Left hindlimb (tissue), 1 donor: ENCODE measurements around the gene CMPK1.
A peak's percentile ranks its signal among the peaks of the same experiment; 100 is the strongest.
"Not testable (repeated sequence)": the region's sequence is repeated elsewhere in the genome, so short reads cannot be mapped to it uniquely, and the experiment has no call there.

Experiments
- DNase-seq: peaks from one replicate; pipeline ENCODE4 v3.0.0-alpha.2; 2018

CMPK1 gene

DNA sequence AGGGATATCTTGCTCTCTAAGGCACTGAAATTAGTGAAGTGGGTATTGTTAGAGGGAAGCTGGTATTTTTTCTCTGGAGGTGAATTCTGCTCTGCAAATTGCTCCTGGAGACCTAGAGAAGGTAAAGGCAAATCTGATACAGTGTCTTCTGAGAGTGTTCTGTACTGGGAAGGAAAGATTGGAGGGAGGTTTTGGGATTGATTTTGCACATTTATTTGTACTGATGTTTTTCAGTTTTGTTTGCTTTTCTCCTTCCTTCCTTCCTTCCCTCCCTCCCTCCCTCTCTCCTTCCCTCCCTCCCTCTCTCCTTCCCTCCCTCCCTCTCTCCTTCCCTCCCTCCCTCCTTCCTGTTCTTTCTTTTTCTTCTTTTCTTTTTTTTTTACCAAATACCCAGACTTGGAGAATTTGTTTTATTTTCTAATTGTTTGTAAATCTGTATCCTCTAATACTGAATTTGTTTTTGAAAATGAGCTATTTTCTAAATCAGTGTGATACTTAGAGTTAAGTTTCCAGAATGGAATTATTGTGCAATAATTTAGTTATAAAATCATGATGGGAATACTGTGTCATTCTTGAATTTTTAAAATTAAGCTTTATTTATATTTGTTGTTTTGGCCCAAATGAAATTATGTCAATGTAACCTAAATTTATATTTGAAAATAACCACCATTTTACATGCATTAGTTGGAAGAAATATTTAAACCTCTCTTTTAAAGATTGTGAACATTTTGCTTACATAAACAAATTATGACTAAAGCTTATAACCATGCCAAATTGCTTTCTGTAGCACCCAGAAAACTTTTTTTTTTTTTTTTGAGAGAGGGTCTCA is 4.9 kb downstream of the CMPK1 start:
- no peak for DNase-seq

DNA sequence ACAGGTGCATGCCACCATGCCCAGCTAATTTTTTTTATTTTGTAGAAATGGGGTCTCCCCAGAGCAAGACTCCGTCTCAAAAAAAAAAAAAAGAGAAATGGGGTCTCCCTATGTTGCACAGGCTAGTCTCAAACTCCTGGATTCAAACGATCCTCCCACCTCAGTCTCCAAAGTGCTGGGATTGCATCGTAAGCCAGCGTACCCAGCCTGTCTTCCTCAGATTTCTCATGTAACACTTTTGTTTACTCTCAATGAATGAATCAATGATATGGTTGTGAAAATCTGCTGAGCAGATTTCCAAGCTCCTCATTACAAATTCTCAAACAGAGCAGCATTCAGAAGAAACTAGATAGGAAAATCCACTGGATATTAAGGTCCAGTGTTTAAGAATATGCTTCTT is 6.6 kb downstream of the CMPK1 start:
- DNase-seq, result no peak

DNA sequence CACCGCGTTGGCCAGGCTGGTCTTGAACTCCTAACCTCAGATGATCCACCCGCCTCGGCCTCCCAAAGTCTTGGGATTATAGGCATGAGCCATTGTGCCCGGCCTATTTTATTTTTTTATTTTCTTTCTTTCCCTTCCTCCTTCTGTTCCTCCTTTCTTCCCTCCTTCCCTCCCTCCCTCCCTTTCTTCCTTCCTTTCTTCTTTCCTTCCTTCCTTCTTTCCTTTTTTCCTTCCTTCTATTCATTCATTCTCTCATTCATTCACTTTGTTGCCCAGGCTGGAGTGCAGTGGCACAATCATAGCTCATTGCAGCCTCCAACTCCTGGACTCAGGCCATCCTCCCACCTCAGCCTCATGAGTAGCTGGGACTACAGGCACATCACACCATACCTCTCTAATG is 13.4 kb downstream of the CMPK1 start:
- DNase-seq, result not testable (repeated sequence)

DNA sequence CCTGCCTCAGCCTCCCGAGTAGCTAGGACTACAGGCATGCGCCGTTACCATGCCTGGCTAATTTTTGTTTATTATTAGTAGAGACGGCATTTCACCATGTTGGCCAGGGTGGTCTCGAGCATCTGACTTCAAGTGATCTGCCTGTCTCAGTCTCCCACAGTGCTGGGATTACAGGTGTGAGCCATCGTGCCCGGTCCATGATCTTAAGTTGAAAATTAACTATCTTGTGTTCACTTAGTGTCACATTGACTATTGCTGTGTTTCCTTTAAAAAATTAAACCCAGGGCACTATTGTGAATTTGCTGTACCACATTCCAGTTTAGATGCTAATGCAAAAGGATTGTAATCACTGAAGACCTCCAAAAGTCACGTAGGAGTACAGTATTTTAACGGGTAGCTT is 14.1 kb downstream of the CMPK1 start:
- DNase-seq, result no peak

DNA sequence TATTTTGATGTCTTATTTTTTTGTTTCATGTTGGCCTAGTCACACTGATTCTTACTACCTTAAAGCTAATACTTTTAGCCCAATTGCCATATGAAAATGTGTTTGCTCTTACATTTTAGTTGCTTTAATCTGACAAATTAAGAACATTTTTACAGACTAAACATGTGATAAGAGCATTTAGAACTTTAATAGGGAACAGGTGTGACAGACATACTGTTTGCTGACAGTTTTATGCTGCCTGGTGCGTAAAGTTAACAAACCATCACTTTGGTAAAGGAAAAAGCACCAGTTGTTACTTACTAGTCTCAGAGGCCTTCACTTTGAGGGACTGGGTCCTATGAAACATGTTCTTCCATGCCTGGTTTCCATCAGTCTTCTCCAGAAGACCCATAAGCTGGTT is 14.7 kb downstream of the CMPK1 start:
- no peak for DNase-seq

DNA sequence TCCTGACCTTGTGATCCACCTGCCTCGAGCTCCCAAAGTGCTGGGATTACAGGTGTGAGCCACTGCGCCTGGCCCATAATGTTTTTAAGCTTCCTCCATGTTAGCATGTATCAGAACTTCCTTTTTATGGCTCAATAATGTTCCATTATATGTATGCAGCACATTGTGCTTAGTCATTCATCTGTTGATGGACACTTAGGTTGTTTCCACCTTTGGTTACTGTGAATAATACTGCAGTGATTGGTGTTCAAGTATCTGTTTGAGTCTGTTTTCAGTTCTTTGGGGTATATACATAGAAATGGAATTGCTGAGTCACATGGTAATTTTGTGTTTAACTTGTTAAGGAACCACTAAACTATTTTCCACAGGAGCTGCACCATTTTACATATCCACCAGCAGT is 17.7 kb downstream of the CMPK1 start:
- no peak for DNase-seq

DNA sequence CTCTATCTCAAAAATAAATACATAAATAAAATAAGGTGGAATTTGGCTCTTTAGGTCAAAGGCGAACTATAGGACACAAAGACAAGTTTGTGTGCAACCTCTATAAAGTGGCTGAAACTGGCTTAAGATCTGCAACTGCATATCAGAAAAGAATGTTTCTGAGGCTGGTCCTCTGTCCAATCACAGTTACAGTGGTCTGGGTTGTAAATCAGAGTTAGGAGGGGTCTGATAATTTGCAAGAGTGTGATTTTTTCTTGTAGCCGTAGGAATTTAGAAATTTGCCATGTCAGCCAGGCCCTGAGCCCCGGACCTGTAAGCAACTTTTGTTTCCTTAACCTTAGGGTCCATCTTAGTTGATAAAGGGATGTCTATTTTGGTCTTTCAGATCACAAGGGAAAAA is 27.8 kb downstream of the CMPK1 start:
- DNase-seq, result no peak

DNA sequence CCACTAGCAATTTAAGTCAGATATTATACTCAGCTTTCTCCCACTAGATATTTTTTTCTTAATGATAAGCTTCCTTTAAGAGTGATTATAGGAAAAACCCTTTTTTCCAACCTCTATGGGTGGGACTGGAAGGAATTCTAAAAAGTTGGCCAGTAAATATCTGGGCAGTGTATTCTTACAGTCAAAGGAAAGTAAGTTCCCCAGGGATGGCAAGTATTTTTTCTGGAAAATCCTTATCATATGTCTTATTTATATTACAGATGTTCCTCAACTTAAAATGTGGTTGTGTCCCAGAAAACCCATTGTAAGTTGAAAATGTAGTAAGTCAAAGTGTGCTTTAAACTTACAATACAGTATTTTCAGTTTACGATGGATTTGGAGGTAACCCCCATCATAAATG is 29.2 kb downstream of the CMPK1 start:
- DNase-seq, result no peak

DNA sequence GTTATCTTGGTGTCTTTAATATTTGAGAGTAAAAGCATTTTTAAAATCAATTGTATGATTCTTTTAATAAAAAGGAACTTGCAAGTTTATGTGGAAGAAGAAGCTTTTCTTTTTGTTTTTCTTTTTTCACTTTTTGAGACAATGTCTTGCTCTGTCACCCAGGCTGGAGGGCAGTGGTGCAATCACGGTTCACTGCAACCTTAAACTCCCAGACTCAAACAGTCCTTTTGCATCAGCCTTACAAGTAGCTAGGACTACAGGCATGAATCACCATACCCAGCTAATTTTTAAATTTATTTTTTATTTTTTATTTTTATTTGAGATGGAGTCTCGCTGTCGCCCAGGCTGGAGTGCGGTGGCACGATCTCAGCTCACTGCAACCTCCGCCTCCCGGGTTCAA is 34.1 kb downstream of the CMPK1 start:
- no peak for DNase-seq

DNA sequence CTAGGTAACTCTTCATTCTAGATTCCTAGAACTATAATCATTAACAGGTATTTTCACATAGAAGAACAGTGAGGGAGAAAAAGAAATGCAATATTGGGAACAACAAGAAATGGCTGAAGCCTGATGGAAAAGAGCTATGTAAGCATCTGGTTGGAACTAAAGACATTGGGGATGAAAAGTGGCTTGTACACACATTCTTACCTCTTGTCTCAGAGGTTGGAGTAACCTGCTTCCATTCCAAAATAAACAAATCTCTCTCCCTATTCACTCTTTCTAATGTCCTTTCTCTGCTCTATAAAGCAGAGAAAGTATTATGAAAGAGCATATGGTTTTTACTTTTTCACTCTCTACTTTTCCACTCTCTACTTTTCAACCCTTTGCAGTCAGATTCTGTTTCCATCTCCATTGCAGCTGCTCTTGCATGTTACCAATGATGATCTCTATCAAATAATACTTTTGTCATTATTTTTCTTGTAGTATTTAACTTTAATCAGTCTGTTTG is 37.5 kb downstream of the CMPK1 start:
- no peak for DNase-seq

DNA sequence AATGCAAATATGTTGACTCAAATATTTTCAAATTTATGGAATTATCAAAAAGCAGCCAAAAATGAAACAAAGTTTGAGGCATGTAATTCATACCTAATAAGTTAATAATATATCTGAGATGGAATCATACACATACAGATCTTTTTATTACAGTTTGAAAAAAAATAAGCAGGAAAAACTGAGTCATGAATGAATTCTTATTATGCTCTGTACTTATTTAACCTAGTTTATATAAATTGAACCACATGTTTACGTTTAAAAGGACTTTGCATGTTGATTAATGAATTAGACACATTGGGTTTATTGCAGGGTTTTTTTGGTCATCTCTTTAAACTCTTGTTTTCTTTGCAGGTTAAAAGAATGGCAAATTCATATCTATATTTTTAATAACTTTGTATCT is 40.9 kb downstream of the CMPK1 start:
- DNase-seq, result no peak

DNA sequence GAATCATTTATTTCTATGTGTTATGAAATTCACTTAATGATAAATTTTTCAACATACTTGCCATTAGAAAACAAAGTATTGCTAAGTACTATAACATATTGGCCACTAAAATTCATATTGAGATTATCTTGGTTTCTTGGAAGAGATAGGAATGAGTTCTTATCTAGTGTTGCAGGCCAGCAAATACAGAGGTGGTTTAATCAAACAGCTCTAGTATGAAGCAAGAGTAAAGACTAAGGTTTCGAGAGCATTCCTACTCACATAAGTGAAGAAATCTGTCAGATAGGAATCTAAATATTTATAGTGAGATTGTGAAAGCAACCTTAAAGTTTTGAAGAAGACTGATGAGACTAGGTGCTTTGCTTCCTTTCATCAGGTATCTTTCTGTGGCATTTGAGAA is 44.6 kb downstream of the CMPK1 start:
- no peak for DNase-seq

DNA sequence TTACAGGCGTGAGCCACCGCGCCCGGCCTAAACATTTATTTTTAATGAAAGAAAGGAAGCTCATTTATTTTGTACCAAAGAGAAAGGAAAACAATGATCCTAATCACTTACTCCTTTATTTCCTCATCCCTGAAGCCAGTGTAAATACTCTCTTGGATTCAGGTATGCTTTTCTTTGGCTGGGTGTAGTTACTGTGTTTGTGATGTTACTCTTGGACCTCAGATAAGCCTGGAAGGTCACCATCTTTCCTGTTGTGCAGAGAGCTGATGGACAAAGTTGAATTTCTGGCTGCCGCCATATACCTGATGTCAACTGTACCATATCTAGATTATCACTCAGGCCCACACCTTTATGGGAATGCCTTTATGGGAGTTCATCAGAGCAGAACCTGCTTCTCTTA is 47.1 kb downstream of the CMPK1 start:
- no peak for DNase-seq

DNA sequence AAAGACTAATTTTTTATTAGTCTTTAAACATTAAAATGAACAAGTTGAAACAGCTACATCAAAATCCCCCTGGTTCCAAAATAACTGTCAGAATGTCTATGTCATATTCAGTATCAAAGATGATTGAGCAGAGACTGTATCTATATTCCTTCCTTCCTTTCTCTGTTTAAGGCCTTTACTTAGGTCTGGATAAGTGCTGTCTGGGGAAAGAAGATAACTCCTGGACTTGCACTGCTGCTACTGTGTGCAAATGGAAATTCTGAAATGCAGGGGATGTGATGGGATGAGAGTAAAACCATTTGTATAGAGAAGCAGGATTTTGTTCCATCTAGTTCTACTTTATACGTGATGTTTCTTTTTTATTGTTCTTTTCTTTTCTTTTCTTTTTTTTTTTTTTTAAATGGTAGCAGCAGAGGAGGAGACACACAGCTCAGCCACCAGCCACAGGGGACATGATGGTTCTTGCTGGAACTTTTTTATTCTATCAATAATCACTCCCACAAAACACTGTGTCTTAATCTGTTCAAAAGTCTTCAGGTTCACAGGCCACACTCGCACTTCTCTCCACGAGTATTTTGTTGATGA is 48.9 kb downstream of the CMPK1 start:
- DNase-seq, result no peak

DNA sequence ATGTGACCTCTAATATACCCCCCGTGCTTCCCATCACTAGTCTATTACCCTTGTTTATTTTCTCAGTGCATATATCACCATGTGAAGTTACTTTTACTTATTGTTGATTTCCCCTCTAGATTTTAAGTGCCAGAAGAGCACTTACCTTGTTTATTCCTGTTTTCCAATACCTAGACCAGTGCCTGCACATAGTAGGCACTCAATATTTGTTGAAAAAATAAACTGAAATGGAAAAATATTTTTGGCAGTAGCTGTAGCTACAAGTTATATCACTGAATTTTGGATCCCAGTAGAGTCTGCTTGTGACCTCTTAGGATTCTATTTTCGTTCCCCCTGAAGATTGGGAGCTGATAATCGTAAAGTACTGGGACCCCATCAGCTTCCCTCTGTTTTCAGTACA is 50.5 kb downstream of the CMPK1 start:
- DNase-seq, result no peak

DNA sequence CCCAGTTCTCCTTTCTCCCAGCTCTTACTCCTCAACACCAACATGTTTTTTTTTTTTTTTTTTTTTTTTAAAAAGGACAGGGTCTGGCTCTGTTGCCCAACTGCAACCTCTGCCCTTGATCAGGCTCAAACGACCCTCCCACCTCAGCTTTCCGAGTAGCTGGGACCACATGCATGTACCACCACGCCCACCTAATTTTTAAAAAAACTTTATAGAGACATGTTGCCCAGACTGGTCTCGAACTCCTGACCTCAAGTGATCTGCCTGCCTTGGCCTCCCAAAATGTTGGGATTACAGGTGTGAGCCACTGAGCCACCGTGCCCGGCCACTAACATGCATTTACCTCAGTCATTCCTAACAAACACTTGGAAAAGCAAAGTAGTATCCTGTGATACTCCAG is 51.4 kb downstream of the CMPK1 start:
- DNase-seq, result no peak

DNA sequence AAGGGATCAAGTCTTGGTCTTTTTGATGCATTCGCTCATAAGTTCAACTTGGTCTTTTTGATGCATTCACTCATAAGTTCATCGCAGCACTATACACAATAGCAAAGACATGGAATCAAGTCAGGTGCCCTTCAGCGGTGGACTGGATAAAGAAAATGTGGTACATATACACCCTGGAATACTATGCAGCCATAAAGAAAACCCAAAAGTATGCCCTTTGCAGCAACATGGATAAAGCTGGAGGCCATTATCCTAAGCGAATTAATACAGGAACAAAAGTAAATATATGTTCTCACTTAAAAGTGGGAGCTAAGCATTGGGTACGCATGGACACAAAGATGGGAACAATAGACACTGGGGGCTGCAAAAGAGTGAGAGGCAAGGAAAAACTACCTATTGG is 52.7 kb downstream of the CMPK1 start:
- no peak for DNase-seq

DNA sequence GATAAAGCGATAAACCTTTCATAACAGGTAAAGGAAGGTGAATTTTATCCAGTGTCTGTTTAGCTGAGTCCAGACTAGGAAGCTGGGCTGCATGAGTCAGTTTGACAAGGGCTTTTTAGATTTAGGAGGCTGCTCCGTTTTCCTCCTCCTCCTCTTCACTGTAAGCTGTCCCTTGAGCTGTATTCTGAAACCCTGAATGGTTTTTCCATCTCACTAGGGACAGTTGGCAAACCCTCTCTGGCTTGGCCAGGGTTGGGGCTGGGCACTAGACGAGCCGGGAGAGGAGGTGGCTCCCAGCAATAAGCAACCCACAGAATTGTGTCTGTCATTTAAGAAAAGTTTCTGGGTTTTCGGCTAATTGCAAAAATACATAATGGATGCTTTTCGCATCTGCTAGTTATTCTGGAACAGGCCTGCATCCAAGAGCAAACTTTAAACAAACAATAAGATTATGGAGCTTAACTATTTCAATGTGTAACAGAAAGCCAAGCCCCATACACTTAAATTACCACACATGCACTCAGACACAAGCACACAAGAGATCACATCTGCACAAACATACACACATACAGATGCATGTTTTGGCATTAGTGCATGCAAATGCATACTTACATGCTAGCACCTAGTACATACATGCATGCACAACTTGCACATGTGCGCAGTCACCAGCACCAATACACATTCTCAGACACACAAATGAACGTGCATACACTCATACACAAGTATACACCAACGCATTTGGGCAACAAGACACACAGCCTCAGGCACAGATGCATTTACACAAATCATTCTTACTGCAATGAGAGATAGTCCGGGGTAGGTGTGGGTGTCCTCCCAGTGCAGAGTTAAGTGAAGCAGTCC is 54.7 kb downstream of the CMPK1 start:
- peak; percentile 68 for DNase-seq

DNA sequence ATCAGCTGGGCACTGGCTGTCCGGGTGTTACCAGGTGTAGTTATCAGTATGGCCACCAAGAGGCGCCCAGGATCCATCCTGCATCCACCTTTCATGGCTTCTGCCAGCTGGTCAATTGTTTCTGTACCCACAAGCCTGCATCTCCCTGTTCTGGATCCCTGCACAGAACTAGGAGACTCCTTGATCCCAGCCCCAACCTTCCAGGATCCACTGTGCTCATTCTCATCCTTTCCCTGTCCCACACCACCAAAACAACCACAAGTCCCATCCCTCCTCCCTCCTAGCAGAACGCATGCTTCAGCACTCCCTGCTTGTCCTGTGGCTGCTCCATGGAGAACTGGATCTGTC is 55.3 kb downstream of the CMPK1 start:
- DNase-seq, result peak; percentile 68

DNA sequence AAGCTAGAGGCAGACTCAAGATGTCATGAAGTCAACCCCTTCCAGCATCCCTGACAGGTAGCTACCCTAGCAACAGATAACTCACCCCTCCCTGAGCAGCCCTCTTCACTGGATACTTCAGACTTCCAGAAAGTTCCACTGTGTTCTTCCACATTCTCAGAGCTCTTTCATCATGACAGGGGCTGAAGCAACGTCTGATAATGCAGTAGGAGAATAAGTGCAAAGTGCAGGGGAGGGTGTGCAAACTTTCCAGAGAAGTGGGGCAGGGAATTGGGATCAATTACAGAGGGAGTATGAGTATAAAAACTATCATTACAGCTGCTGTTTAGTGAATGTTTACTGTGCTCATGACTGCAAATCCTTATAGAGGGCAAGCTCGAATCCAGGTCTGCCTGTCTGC is 56.1 kb downstream of the CMPK1 start:
- no peak for DNase-seq

DNA sequence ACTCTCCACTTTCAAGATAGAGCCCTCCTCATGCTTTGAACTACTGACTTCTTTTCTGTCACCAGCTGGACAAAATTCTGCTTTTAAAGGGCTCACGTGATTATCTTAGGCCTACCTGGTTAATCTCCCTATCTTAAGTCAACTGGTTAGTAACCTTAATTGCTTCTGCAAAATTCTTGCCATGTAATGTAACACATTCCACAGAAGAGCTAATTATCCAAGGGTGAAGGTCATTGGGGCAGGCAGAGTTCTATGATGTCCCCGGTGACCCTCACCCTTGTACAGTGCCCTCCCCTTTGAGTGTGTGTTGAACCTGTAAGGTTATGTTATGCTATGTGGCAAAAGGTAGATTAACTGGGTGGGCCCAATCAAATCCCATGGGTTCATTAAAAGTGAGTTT is 57.3 kb downstream of the CMPK1 start:
- DNase-seq, result no peak

DNA sequence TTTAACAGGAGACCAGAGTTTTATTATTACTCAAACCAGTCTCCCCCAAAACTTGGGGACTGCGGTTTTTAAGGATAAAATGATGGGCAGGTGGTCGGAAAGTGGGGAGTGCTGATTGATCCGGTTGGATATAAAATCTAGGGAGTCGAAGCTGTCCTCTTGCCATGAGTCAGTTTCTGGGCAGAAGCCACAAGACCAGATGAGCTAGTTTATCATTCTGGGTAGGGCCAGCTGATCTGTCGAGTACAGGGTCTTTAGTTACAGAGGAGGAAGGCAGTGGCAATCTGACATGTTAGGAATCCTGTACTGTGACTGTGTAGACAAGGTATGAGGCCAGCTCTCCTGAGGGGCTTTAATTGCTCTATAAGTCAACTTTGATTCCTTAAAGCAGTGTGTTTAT is 59.6 kb downstream of the CMPK1 start:
- no peak for DNase-seq

DNA sequence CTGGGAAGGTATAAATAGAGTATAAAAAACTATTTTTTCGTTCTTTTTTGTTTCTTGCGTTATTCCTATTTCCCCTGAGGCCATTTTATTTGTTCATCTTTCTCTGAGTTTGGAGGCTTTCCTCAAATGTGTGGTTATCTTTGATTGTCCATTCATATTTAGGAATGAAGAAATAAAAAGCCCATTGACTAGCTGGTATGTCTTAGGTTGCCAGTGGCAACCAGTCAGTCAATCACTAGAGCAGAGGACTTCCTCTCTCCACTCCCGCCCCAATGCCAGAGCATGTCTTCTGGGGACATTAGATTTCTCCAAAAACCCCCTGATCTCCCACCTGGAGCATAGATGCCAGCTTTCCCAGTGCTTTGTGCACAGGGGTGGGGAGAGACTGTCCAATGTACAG is 61.8 kb downstream of the CMPK1 start:
- DNase-seq, result no peak

DNA sequence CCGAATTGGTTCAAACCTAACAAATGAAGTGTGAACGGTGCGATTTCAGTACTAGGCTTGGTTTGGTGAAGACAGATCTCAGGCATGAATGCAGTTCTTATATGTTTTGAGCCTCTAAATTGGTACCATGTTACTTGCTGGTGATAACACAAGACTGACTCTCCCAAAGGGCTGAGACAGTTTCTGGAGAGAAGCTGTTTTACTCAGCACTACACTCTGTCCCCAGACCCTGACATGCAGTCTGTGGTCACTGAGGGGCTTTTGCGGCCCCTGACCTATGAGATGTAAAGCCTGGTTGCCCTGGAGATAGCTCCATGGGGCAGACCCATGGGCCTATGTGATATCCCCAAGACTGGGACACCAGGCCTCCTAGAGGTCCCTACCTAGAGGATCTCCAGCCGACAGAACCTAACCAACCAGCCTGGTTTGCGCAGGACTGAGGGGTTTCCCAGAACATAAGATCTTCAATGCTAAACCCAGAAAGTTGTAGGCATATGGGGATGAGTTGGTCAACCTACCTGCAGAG is 63.1 kb downstream of the CMPK1 start:
- DNase-seq, result no peak
